CD4-positive, alpha-beta T cell treated with Interferon gamma for 1 hour (primary cell): ENCODE results near the gene PRUNE2.

Experiments
- DNase-seq: peaks from one replicate; pipeline ENCODE4 v3.0.0-alpha.2; 2020

Gene PRUNE2

DNA sequence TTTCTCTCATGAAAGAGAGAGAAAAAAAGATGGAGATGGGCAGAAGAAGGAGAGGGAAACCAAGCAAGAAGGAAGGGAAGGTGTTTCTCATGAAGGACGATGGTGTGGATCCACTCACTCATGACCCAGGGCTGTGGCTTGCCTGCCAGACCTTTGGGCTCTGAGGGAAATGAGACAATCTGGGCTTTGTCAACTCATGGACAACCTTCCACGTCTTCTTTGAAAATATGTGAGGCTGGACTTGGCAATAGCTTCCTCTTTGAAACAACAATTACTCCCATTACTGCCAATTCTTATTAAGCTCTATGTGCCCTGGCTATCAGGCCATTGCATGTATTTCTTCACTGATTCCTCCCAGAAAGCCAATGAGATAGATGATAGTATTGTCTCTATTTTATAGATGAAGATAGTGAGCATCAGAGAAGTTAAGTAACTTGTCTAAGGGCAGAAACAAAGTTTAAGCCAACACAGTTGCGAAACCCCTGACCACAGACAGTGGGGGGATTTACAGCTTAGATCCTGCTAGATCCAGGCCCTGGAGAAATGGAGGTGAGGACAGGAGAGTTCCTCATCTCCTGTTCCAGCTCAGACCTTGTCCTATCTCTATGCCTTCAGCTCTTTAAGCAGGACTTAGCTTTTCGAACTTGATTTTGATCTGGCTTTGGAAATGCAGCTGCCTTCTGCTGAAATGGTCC lies 314.5 kb downstream of the PRUNE2 start:
- no peak for DNase-seq

DNA sequence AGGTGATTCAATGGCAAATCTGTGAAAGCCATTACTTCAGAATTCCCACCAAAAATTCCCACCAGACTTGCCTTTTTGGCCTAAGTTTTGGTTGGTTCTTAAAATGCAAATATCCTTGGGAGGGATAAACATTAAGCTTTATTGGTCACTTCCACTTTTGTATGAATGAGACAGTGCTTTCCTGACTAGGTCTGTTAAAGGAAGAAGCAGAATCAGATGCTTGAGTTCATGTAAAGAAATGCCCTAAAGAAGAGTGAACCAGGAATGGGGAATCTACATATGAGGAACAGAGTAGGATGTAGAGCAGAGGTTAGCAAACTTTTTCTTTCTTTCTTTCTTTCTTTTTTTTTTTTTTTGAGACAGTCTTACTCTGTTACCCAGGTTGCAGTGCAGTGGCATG lies 317.6 kb downstream of the PRUNE2 start:
- no peak for DNase-seq

DNA sequence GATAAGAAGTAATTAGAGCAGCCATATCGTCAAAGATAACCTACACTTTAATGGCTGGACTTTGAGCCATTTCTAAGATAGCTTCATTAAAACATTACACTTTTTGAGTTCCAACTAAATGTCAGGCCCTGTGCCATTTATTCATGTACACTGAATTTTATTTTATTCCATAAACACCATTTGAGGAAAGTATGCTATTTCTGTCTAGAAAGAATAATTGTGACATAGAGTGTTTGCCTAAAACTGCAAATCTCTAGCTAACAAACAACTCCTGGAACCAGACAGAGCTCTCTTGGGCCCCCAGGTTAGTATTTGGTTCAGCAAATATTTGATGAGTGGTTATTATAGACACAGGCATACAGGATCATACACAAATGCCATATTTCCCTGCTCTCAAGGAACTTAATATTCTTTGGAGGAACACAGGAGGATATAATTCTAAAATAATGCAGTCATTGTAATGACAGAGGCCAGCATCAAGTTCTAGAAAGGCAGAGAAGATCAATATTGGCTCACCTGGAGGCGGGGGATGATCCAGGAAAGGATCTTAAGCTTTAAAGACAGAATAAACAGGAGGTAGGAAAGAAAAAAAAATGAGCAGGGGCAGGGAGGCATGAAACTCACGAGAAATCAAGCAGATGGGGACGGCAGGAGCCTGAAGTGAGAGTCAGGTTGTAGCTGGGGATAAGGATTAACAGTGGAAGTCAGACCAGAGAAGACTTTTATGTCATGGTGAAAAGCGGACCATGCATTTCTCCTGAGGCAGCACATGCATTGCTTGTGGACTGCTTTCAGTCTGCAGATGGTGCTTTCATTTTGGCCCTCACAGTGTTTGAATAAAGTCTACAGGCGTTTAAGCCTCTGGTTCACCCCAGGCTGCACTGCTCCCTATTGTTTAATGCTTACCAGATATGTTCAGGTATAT lies 319.3 kb downstream of the PRUNE2 start:
- DNase-seq, result no peak

DNA sequence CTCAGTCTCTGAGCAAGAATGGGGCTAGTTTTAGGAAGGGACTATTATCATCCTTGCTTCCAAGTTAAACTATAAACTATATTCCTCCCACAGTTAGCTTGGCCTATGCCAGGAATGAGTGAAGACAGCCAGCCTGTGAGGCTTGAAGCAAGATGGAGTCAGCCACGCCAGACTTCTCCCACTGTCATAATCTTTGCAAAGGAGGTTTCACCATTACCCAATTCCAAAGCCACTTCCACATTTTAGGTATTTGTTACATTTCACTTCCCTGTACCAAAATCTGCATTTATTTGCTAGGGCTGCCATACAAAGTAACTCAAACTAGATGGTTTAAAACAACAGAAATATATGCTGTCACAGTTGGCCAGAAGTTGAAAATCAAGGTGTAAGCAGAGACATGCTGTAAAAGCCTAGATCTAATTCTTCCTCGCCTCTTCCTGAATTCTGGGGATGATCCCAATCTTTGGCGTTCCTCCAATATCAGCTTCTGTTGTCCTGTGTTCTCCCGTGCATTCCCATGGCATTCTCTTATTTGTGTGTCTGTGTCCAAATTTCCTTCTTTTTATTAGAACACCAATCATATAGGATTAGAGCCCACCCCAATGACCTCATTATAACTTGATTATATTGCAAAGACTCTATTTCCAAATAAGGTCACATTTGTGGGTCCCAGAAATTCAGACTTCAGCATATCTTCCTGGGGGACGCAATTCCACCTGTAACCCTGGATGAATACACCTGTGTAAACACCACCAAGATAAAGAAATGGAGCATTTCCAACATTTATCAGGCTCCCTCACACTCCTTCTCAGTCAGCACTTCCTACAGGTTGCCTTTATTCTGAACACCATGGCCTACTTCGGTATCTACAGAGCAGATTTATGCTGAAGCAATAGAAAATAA lies 320.2 kb downstream of the PRUNE2 start:
- no peak for DNase-seq

DNA sequence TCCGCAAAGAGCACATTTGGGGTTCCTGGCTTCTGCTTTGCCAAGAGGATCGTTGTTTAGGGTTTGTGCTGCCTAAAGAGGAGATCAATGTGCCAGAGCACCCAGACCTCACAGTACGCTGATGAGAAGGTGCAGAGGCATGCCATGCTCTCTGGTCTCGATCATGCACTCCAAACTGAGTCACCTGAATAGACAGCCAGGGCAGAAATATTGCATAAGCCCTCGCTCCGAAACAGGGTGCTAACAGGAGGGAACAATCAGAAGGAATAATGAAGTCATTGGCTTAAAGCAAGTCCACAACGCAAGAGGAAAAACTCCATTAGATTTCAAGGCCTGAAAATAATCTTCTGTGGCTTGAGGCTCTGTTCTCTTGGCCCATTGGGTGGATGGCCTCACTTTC lies 322.7 kb downstream of the PRUNE2 start:
- DNase-seq, result no peak

DNA sequence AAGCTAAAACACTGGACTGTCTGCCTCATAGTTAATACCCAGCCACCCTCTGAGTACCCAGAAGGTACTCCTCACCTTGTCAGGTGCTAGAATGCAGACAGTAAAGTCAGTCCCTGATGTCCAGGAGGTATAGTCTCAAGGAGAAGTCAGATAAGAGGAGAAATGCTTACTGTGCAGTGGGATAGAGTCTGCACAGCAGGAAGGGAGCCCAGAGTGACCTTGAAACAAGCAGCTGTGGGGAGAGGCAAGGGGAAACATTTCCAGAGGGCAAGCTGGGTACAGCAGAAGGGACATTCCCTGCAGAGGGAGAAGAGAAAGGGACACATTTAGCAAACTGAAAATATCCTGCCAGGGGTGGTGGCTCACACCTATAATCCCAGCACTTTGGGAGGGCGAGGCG lies 324.2 kb downstream of the PRUNE2 start:
- DNase-seq, result no peak

DNA sequence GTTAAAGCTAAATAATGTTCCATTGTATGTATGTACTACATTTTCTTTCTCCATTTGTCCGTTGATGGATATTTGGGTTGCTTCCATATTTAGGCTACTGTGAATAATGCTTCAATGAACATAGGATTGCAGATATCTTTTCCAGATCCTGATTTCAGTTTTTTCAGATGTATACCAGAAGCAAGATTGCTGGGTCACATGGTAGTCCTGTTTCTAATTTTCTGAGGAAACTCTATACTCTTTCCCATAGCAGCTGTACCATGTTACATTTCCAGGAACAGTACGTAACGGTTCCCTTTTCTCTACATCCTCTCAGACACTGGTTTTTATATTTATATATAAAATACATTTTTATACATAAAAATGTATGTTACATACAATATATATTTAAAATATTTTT lies 325.1 kb downstream of the PRUNE2 start:
- DNase-seq, result no peak

DNA sequence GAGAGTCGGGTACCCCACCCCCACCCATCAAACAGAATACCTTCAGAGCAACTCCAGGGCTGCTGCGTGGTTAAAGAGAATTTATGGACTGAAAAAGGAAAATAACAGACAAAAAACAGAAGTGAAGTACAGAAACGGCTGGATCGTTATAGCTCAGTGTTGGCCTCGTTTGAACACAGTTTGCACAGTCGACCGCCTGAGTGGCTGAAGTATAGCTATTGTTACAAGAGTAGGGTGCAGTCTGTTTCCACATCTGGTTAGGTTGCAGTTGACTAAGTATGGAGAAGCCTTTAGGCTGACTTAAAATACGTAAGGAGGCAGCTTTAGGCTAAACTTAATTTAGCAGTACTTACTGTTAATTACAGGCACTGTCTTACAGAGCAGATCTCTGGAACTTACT lies 325.7 kb downstream of the PRUNE2 start:
- DNase-seq, result no peak

DNA sequence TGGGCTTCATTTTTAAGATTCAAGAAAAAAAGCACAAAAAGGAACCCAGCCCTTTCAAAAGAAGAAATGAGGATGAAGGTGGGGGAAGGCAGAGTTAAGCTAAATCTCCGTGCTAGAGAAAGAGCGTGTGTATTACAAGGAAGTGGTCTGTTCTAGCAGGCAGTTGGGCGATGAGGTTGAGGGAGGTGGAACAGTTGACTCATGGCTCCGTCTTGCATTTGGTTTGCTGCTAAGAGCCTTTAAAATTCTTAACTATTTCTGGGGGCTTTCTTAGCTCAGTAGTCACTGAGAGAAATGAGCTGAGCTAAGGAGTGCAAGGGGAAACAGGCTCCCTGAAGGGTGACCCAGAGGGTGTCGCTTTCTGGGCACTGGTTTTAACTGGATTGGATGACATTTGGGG lies 329.6 kb downstream of the PRUNE2 start:
- peak; percentile 64 for DNase-seq

DNA sequence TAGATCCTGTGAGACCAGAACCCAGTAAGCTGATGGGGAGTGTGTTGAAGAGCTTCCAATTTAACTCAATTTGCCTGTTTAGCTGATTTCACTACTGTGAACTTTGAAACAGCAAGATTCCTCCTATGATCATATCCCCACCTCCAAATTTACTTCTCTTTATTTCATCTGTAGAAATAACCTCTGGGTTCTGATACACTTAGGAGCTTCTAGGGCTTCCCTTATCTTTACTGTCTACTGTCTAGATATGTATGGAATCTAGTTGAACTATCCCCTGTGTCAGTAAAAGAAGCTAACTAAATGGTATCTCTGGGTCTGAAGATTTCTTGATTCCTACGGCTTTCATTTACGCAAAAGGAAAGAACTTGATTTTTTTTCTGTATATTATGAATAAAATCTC lies 330.2 kb downstream of the PRUNE2 start:
- DNase-seq, result no peak

DNA sequence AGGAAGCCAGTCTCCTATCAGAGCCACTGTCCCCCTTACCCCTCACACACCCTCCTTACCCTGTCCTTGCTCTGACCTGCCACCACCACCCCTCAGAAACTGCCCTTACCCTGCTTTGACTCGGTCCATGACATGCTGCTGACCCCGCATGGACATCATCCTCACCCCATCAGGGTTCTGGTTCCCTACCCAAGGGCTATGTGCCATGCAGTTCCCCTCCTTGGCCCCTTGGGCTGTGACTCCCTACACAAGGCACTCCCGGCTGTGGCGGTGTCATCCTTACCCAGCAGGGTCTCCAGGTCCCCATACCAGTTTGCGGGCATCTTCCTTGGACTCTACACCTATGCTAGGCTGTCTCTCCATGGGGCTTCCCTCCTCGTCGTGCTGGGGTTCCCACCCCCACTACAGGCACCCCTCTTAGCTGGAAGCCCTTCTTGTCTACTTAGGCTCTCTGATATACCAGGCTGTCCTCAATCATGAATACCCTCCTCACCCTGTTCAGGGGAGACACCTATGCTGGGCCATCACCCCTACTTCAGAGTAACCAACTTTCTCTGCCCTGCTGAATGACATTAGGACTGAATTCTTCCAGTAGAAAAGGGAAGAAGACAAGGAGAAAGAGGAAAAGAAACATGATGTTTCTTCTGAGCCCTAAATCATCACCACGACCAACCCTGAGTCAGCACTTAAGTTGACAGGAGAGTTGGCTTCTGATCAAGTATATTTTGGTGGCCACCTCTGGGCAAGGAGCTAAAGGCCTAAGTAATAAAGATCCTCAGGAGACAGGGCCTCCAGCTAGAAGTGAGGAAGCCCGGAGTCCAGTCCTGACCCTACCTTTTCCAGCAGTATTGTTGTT lies 331.8 kb downstream of the PRUNE2 start:
- DNase-seq, result no peak

DNA sequence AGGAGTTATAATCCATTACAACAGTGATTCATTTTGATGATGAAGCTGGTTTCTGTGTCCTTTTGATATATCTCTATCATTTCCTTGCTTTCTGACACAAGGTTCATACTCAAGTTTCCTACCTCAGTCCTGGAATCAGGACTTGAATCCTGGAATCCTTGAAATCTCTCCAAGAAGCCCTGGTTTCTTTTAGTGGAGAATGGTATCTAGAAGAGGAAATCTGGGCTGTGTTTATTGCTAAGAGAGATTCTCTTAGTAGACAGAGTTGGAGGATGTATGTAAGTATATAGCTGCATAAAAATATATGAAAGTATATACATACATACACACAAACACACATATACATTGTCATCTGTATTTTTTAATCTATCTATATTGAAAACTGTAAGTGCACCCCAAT lies 332.5 kb downstream of the PRUNE2 start:
- DNase-seq, result no peak

DNA sequence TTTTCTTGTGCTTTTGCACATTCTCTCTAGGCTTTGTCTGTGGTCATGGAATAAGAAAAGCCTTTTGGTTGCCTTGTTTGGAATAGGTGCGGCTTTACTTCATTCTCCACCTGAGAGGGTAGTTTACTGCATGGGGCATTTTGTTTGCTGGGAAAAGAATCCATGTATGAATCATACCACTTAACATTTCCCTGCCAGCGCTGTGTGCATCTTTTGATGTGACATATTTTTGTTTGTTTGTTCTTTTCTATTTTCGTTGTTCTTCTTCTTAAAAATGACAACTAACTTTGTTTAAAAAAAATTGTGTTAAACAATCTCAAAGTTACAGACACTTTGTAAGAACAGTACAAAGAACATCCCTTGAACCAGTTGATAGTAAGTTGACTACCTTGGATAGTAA lies 333.8 kb downstream of the PRUNE2 start:
- no peak for DNase-seq

DNA sequence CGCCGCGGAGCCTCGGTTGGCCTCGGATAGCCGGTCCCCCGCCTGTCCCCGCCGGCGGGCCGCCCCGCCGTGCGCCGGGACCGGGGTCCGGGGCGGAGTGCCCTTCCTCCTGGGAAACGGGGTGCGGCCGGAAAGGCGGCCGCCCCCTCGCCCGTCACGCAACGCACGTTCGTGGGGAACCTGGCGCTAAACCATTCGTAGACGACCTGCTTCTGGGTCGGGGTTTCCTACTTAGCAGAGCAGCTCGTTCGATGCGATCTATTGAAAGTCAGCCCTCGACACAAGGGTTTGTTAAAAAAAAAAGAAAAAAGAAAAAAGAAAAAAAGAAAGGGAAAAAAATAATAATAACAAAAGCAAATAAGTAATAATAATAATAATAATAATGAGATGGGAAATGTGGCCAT lies 334.2 kb downstream of the PRUNE2 start:
- DNase-seq, result no peak

DNA sequence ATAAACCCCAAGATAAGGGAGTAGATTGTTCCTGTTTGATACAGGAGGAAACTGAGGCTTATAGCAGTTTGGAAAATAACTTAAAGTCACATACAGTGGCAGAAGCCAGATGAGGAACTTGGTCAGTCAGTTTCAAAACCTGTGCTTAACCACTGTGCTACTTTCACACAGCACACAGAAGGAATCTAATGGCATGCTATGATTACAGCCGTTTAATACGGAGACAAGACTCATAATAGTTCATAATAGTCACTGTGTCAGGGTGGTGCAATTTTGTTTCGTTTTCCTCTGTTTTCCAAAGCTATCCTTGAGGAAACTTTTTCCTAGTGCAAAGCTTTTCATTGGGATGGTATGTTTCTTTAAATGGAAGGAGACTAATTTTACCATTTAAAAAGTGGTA lies 334.6 kb downstream of the PRUNE2 start:
- no peak for DNase-seq

DNA sequence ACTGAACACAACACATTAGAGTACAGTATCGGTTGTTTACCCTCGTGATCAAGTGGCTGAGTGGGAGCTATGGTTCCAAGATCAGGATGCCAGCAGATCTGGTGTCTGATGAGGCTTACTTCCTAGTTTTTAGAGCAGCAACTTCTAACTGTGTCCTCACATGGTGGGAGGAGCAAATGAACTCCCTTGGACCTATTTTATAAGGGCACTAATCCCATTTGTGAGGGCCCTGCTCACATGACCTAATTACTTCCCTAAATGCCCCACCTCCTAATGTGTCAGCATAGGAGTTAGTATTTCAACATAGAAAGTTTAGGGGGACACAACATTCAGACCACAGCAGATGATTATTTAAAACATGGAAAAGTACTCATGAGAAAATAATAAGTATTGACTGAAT lies 335.1 kb downstream of the PRUNE2 start:
- DNase-seq, result no peak

DNA sequence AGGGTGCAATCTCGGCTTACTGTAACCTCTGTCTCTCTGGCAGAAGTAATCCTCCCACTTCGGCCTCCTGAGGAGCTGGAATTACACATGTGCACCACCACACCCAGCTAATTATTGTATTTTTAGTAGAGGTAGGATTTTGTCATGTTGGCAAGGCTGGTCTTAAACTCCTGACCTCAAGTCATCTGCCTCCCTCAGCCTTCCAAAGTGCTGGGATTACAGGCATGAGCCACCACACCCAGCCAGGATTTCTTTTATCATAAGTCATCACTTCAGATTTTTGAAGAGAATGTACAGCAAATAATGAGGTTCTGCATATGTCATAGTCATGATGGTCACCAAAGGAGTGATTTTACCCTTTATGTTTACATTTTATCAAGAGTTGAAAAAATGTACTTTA lies 338.8 kb downstream of the PRUNE2 start:
- DNase-seq, result no peak

DNA sequence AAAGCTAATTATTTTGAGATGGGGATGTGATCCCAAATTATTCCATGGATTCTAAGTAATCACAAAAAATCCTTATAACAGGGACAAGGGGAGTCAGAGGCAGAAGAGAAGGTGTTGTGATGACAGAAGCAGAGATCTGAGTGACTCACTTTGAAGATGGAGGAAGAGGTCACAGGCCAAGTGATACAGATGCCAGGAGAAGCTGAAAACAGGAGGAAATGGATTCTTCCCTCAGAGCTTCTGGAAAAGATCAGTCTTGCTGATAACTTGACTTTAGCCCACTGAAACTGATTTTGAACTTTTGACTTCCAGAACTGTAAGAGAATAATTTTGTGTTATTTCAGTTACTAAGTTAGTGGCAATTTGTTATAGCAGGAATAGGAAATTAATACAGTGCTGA lies 341.6 kb downstream of the PRUNE2 start:
- no peak for DNase-seq

DNA sequence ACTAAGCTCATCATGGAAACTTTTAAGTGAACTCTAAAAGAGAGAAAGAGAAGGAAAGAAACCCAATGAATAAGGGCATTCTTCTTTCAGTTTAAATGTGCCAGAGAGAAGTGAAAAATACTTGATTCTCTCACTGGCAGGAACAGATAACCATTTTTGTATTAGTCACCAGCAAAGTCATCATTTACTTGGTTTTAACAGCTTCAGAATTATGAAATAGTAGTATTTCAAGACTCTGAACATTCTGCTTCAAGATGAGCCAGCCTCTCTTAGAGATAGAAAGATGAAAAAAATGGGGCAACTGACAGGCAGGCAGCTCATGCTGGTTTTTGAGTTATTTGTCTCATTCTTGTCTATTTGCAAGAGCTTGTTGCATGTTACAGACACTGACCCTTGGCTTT lies 343.4 kb downstream of the PRUNE2 start:
- DNase-seq, result no peak

DNA sequence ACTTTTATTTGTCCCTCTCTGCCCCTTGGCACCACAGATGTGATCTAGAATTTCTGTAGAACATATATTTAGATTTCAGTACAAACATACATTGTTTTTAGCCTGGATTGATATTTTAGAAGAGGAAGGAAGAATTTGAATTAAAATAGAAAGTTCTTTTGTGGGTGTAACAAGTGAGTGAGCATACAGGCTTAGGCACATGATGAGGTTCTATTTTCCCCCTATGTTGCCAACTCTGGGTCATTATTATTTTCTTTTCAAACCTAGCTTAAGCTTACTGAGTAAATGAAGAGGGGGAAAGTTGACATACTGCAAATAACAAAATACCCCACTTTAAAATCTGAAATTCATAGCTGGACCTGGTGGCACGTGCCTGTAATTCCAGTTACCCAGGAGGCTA lies 344.0 kb downstream of the PRUNE2 start:
- DNase-seq, result no peak
